OCI-LY1 (cell line): ENCODE results near the gene KRT75.

ENCODE experiments used
- H2AFZ ChIP-seq: fragments of 200-600 bp; sonication (generic), shearing (Covaris generic); 2 replicates; pipeline ENCODE4 v1.6.0; 2014; ENCODE audit warnings: antibody characterized with exemption, mild to moderate bottlenecking, low read length
- H3F3A ChIP-seq: fragments of 200-600 bp; sonication (generic), shearing (Covaris generic); 2 replicates; pipeline ENCODE4 v1.6.0; 2014; ENCODE audit warnings: mild to moderate bottlenecking, antibody characterized with exemption, low read length, moderate library complexity; ENCODE audit not compliant: insufficient read depth
- H3K27ac ChIP-seq: fragments of 200-600 bp; sonication (generic); 2 replicates; pipeline ENCODE4 v1.5.1; 2014; ENCODE audit warnings: low read length, mixed run types, mild to moderate bottlenecking, low read depth; ENCODE audit not compliant: poor library complexity, severe bottlenecking
- H3K27me3 ChIP-seq: fragments of 200-600 bp; sonication (generic); 2 replicates; pipeline ENCODE4 v1.6.0; 2014; ENCODE audit warnings: antibody characterized with exemption, mild to moderate bottlenecking, low read length, moderate library complexity; ENCODE audit not compliant: insufficient read depth
- H3K36me3 ChIP-seq: fragments of 200-600 bp; sonication (generic); 2 replicates; pipeline ENCODE4 v1.6.1; 2014; ENCODE audit warnings: mild to moderate bottlenecking, antibody characterized with exemption, low read length, moderate library complexity, mixed read lengths; ENCODE audit not compliant: insufficient read depth
- H3K4me1 ChIP-seq: fragments of 200-600 bp; sonication (generic); 2 replicates; pipeline ENCODE4 v1.5.1; 2014; ENCODE audit warnings: mild to moderate bottlenecking, low read length, moderate library complexity; ENCODE audit not compliant: insufficient read depth, severe bottlenecking
- H3K4me2 ChIP-seq: fragments of 200-600 bp; sonication (generic), shearing (Covaris generic); 2 replicates; pipeline ENCODE4 v1.6.1; 2014; ENCODE audit warnings: low read length
- H3K4me3 ChIP-seq: fragments of 200-600 bp; sonication (generic); 2 replicates; pipeline ENCODE4 v1.5.1; 2014; ENCODE audit warnings: low read length, low read depth, mild to moderate bottlenecking, mixed read lengths; ENCODE audit not compliant: poor library complexity, severe bottlenecking
- H3K79me2 ChIP-seq: fragments of 200-600 bp; shearing (Covaris generic); 2 replicates; pipeline ENCODE4 v1.6.1; 2016; ENCODE audit warnings: mixed run types, low read length, mixed read lengths; ENCODE audit not compliant: insufficient read depth
- H3K9ac ChIP-seq: fragments of 200-600 bp; sonication (generic), shearing (Covaris generic); 2 replicates; pipeline ENCODE4 v1.6.1; 2014; ENCODE audit warnings: mild to moderate bottlenecking, low read length, mixed read lengths
- H3K9me2 ChIP-seq: fragments of 200-600 bp; sonication (generic), shearing (Covaris generic); 2 replicates; pipeline ENCODE4 v1.6.1; 2014; ENCODE audit warnings: low read depth, mild to moderate bottlenecking, low read length, mixed read lengths
- H3K9me3 ChIP-seq: fragments of 200-600 bp; shearing (Covaris generic); 2 replicates; pipeline ENCODE4 v1.6.1; 2014; ENCODE audit warnings: low read length, mixed read lengths
- H4K20me1 ChIP-seq: fragments of 200-600 bp; sonication (generic), shearing (Covaris generic); 2 replicates; pipeline ENCODE4 v1.6.0; 2016; ENCODE audit warnings: mild to moderate bottlenecking, low read length; ENCODE audit not compliant: insufficient read depth
- EZH2 ChIP-seq: fragments of 200-600 bp; sonication (generic), shearing (Covaris generic); IDR thresholded peaks from 2 replicates; pipeline ENCODE4 v1.8.0; 2017; ENCODE audit warnings: borderline replicate concordance, mixed run types, mild to moderate bottlenecking, antibody characterized with exemption, low read length, moderate library complexity, mixed read lengths
- TF ChIP-seq, protein P1 (sequence below): fragments of 200-600 bp; sonication (generic), shearing (Covaris generic); IDR thresholded peaks from 2 replicates; pipeline ENCODE4 v1.5.1; 2017; ENCODE audit warnings: mild to moderate bottlenecking, antibody characterized with exemption, low read length, moderate library complexity, mixed read lengths

KRT75 gene

DNA sequence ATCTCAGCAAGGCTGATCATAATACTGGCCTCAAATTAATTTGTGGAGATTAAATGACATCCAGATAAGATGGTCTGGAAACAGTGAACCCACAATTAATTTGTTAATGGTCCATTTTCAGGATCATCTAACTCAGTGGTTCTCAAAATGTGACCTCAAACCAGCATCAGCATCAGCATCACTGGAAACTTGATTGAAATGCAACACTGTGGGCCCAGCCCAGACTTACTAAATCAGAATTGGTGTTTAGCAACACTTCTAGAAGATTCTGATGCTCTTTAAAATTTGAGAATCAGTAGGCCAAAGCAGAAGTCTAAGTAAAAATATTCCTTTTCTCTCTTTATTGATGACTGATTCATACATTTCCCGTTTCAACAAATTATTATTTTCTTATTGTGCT is 17.4 kb downstream of the KRT75 start:
- H3K4me1 ChIP-seq, result no peaks in the 10 kb centered on the region
- H3K27ac ChIP-seq, result no peak overlapping the region
- no peaks in the 10 kb centered on the region for H3K9me3 ChIP-seq
- H3K27me3 ChIP-seq, result no peaks in the 10 kb centered on the region; the same call in none of the 2 replicates
- no peaks in the 10 kb centered on the region for H3F3A ChIP-seq
- no peaks in the 10 kb centered on the region for H3K36me3 ChIP-seq
- H2AFZ ChIP-seq, result no peak overlapping the region
- no peak overlapping the region for H3K4me2 ChIP-seq
- H3K4me3 ChIP-seq, result no peak overlapping the region
- H4K20me1 ChIP-seq, result no peaks in the 10 kb centered on the region
- H3K79me2 ChIP-seq, result no peaks in the 10 kb centered on the region
- H3K9me2 ChIP-seq, result no peaks in the 10 kb centered on the region
- TF ChIP-seq, protein P1, sequence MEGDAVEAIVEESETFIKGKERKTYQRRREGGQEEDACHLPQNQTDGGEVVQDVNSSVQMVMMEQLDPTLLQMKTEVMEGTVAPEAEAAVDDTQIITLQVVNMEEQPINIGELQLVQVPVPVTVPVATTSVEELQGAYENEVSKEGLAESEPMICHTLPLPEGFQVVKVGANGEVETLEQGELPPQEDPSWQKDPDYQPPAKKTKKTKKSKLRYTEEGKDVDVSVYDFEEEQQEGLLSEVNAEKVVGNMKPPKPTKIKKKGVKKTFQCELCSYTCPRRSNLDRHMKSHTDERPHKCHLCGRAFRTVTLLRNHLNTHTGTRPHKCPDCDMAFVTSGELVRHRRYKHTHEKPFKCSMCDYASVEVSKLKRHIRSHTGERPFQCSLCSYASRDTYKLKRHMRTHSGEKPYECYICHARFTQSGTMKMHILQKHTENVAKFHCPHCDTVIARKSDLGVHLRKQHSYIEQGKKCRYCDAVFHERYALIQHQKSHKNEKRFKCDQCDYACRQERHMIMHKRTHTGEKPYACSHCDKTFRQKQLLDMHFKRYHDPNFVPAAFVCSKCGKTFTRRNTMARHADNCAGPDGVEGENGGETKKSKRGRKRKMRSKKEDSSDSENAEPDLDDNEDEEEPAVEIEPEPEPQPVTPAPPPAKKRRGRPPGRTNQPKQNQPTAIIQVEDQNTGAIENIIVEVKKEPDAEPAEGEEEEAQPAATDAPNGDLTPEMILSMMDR, result no peak
- no peak for TF ChIP-seq EZH2
- H3K9ac ChIP-seq, result no peak overlapping the region

DNA sequence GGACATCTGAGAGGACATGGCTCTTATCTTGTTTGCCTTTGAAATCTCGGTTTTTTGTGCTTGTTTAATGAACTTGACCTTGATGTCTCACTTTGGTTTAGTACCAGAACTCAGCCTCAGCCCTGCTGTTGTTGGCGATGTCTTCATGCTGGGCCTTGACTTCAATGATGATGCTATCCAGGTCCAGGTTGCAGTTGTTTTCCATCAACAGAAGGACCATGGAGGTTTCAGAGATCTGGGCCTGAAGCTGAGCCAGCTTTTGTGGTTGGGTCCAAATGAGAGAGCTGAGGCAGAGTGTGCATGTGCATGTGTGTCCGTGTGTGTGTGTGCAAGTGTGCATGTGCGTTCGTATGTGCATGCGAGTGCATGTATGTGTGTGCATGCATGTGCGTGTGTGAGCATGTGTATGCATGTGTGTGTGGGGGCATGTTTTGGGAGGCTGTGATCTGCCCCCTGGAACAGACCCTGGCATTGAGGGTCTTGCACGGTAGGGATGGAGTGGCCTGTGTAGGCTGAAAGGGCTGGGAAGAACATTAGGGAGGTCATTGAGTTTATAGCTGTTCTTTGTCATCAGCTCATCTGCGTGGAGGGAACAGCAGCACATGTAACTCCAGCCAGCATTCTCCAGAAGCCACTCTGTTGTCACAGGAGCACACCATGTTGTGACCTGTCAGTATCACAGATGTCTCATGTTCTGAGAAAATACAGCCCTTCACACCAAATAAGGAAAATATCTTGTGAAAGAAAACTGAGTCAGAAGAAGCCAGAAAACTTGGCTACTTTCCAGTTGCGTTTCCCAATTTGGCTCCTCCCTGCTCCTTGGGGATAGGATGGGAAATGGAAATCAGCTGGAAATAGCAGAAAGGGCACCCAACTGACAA is 18.1 kb downstream of the KRT75 start:
- H2AFZ ChIP-seq, result no peak overlapping the region
- no peak overlapping the region for H3K27ac ChIP-seq

DNA sequence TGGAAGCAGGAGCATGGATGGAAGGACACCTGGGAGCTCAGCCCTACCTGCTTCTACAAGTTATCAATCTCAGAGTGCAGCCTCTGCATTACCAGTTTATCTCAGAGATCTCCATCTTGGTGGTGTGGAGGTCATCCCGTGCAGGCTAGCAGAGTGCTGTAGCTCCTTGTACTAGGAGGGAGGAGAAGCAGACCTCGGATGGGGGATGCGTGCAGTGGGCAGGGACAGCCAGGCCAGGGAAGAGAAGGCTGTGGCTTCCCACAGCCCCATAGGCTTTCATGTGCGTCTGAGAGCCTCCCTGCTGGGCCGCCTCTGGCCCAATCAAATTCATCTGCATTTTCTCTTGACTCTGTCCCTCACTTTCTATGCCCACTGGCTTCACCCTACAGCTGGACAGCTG is 19.2 kb downstream of the KRT75 start:
- Histone ChIP-seq H3K36me3 (no peaks in the 10 kb centered on the region), H3K79me2 (no peaks in the 10 kb centered on the region), H3F3A (no peaks in the 10 kb centered on the region), H3K4me3 (no peak overlapping the region), H3K27ac (no peak overlapping the region), H3K4me2 (no peak overlapping the region), H3K9me3 (no peaks in the 10 kb centered on the region), H3K27me3 (no peaks in the 10 kb centered on the region; the same call in 1 of the 2 replicates), H2AFZ (no peak overlapping the region), H3K9me2 (no peaks in the 10 kb centered on the region), H4K20me1 (no peaks in the 10 kb centered on the region), H3K4me1 (no peaks in the 10 kb centered on the region), H3K9ac (no peak overlapping the region)
- TF ChIP-seq, protein P1, result no peak
- no peak for TF ChIP-seq EZH2

More for the DNA sequence above, 18.1 kb downstream of the KRT75 start:
- Histone ChIP-seq H3K9me3 (no peaks in the 10 kb centered on the region), H4K20me1 (no peaks in the 10 kb centered on the region), H3K9ac (no peak overlapping the region), H3K4me1 (no peaks in the 10 kb centered on the region), H3K79me2 (no peaks in the 10 kb centered on the region), H3K4me2 (no peak overlapping the region), H3F3A (no peaks in the 10 kb centered on the region), H3K27me3 (no peaks in the 10 kb centered on the region; the same call in none of the 2 replicates), H3K36me3 (no peaks in the 10 kb centered on the region), H3K9me2 (no peaks in the 10 kb centered on the region), H3K4me3 (no peak overlapping the region)
- TF ChIP-seq, protein P1, result no peak
- no peak for TF ChIP-seq EZH2
